Small intestine (tissue), 7 donors: Measurements from ENCODE around the gene MEIKIN. TPM values are rescaled to one million over a fixed set of nuclear protein-coding genes. Genes with fewer than 3 reads are reported as not detected.
"Not testable (repeated sequence)": the region's sequence is repeated elsewhere in the genome, so short reads cannot be mapped to it uniquely, and the experiment has no call there.

Source experiments
- DNase-seq, 2 donors: peaks; one replicate each; pipeline versions ENCODE4 v3.0.0 to v3.0.0-alpha.2; 2013
- FAIRE-seq: peaks from 2 replicates; lab custom pipeline; 2012; peaks lifted over from hg19 to GRCh38; lab: Jason Lieb, UNC
- H3K27ac ChIP-seq, 3 donors: one replicate each; pipeline ENCODE4 v1.5.1; 2013; ENCODE audit warnings: low read length in 2 of 3, mild to moderate bottlenecking in 2 of 3, control low read depth in 1 of 3, inconsistent platforms in 1 of 3, low read depth in 1 of 3, moderate library complexity in 1 of 3
- H3K27me3 ChIP-seq, 3 donors: one replicate each; pipeline ENCODE4 v1.6.1; 2013; ENCODE audit warnings: low read length in 3 of 3, inconsistent platforms in 1 of 3; ENCODE audit not compliant: control insufficient read depth in 3 of 3, insufficient read depth in 3 of 3
- H3K36me3 ChIP-seq, 3 donors: one replicate each; pipeline ENCODE4 v1.6.1; 2013; ENCODE audit warnings: low read length in 3 of 3, inconsistent platforms in 1 of 3, low read depth in 1 of 3, mild to moderate bottlenecking in 1 of 3, moderate library complexity in 1 of 3; ENCODE audit not compliant: control insufficient read depth in 3 of 3, insufficient read depth in 2 of 3
- H3K4me1 ChIP-seq, 3 donors: one replicate each; pipeline ENCODE4 v1.6.1; 2013; ENCODE audit warnings: low read length in 2 of 3, inconsistent platforms in 1 of 3, low read depth in 1 of 3, mild to moderate bottlenecking in 1 of 3, moderate library complexity in 1 of 3; ENCODE audit not compliant: control insufficient read depth in 3 of 3, insufficient read depth in 2 of 3
- H3K4me3 ChIP-seq, 3 donors: one replicate each; pipeline ENCODE4 v1.5.1; 2013; ENCODE audit warnings: low read length in 3 of 3, control low read depth in 1 of 3, inconsistent platforms in 1 of 3, low read depth in 1 of 3, mild to moderate bottlenecking in 1 of 3, moderate library complexity in 1 of 3
- H3K9me3 ChIP-seq, 2 donors: one replicate each; pipeline ENCODE4 v1.6.1; 2013; ENCODE audit warnings: low read depth in 1 of 2, low read length in 1 of 2; ENCODE audit not compliant: control insufficient read depth in 2 of 2, insufficient read depth in 1 of 2
- WGBS, 3 donors: extraction: QIAGEN DNeasy Blood & Tissue Kit; methylation state at CpG; one replicate each; pipeline ENCODE4 v1.1.7; 2013; 5-methylcytosine and 5-hydroxymethylcytosine counted together
- polyA plus RNA-seq, 4 donors: library from polyadenylated mRNA; stranded (reverse) in 3 of 4; unstranded in 1 of 4; fragments of 200-250 nt in 3 of 4; fragments of 120-200 nt in 1 of 4; gene quantifications; one replicate each; pipeline versions ENCODE4 v1.2.1 to v1.2.3, GENCODE V29; 2013
- donor health status: healthy with polysubstance abuse.
- donor health status: control.
- donor health status: control.
- donor health status: Bipolar disorder and iron deficiency.
- donor health status: healthy.

Gene MEIKIN
- polyA plus RNA-seq, 4 donors, result 3.8 TPM; not detected in 3

GRCh38 chr5:131789765-131790164 lies 155.7 kb downstream of the MEIKIN start:
- DNase-seq (no peak), FAIRE-seq (no peak)
- no peak overlapping the region for H3K27ac ChIP-seq
- H3K27me3 ChIP-seq, result no peaks in the 10 kb centered on the region
- WGBS, 3 donors, result 83 to 87% (median 83%) methylated on average over 3 of the region's 3 CpGs
- no peak overlapping the region for H3K4me3 ChIP-seq
- H3K4me1 ChIP-seq, result peaks cover 3 to 8% (median 3%) of the 10 kb centered on the region in 3 donors
- no peaks in the 10 kb centered on the region for H3K9me3 ChIP-seq
- peaks cover 0 to 7% (median 0%) of the 10 kb centered on the region in 3 donors for H3K36me3 ChIP-seq

GRCh38 chr5:131787736-131788135 lies 157.7 kb downstream of the MEIKIN start:
- 81 to 87% (median 85%) methylated on average over 4 of the region's 4 CpGs for WGBS, 3 donors
- DNase-seq (no peak), FAIRE-seq (no peak)
- Histone ChIP-seq H3K27ac (no peak overlapping the region), H3K4me3 (no peak overlapping the region), H3K36me3 (peaks cover 0 to 4% (median 0%) of the 10 kb centered on the region in 3 donors), H3K9me3 (no peaks in the 10 kb centered on the region), H3K4me1 (peaks cover 0 to 5% (median 3%) of the 10 kb centered on the region in 3 donors), H3K27me3 (no peaks in the 10 kb centered on the region)

GRCh38 chr5:131786900-131787692 lies 158.4 kb downstream of the MEIKIN start:
- H3K27me3 ChIP-seq, result no peaks in the 10 kb centered on the region
- DNase-seq, result peak in 1 of 2 donors; percentile 33
- H3K4me1 ChIP-seq, result peaks cover 0 to 5% (median 3%) of the 10 kb centered on the region in 3 donors
- H3K4me3 ChIP-seq, result no peak overlapping the region
- H3K36me3 ChIP-seq, result peaks cover 0 to 8% (median 0%) of the 10 kb centered on the region in 3 donors
- FAIRE-seq, result no peak
- whole genome bisulfite sequencing, 3 donors, result 25 to 60% (median 36%) methylated on average over 4 of the region's 4 CpGs
- no peaks in the 10 kb centered on the region for H3K9me3 ChIP-seq
- no peak overlapping the region for H3K27ac ChIP-seq

GRCh38 chr5:131786036-131786435 lies 159.4 kb downstream of the MEIKIN start:
- Histone ChIP-seq H3K27me3 (no peaks in the 10 kb centered on the region), H3K27ac (no peak overlapping the region), H3K36me3 (peaks cover 0 to 12% (median 0%) of the 10 kb centered on the region in 3 donors), H3K4me3 (no peak overlapping the region), H3K4me1 (peaks cover 0 to 5% (median 3%) of the 10 kb centered on the region in 3 donors), H3K9me3 (peaks cover 0 to 4% of the 10 kb centered on the region in 2 donors)
- 93 to 96% (median 94%) methylated on average over 1 of the region's 1 CpG for WGBS, 3 donors
- FAIRE-seq, result no peak
- DNase-seq, result no peak

- no peak overlapping the region for H3K4me3 ChIP-seq
- H3K27me3 ChIP-seq, result no peaks in the 10 kb centered on the region
- peaks cover 0 to 3% (median 3%) of the 10 kb centered on the region in 3 donors for H3K4me1 ChIP-seq
- WGBS, 3 donors, result 79 to 92% (median 84%) methylated on average over 1 of the region's 1 CpG
- H3K27ac ChIP-seq, result no peak overlapping the region
- DNase-seq (no peak), FAIRE-seq (no peak)
- peaks cover 0 to 4% of the 10 kb centered on the region in 2 donors for H3K9me3 ChIP-seq
- peaks cover 0 to 12% (median 0%) of the 10 kb centered on the region in 3 donors for H3K36me3 ChIP-seq
Observed at GRCh38 chr5:131783874-131784273, 161.6 kb downstream of the MEIKIN start.

- Histone ChIP-seq H3K4me1 (peaks cover 0 to 3% (median 3%) of the 10 kb centered on the region in 3 donors), H3K27ac (no peak overlapping the region), H3K27me3 (no peaks in the 10 kb centered on the region), H3K36me3 (peaks cover 0 to 12% (median 0%) of the 10 kb centered on the region in 3 donors), H3K4me3 (no peak overlapping the region), H3K9me3 (peaks cover 0 to 4% of the 10 kb centered on the region in 2 donors)
- DNase-seq, result no peak
- FAIRE-seq, result no peak
- WGBS, 3 donors, result 81 to 96% (median 86%) methylated on average over 1 of the region's 1 CpG
Observed at GRCh38 chr5:131783357-131783756, 162.1 kb downstream of the MEIKIN start.

- no peak overlapping the region for H3K27ac ChIP-seq
- H3K9me3 ChIP-seq, result peaks cover 0 to 4% of the 10 kb centered on the region in 2 donors
- H3K36me3 ChIP-seq, result peaks cover 0 to 11% (median 0%) of the 10 kb centered on the region in 3 donors
- peaks cover 0 to 3% (median 1%) of the 10 kb centered on the region in 3 donors for H3K4me1 ChIP-seq
- DNase-seq (no peak), FAIRE-seq (no peak)
- 96 to 98% (median 98%) methylated on average over 11 of the region's 11 CpGs for WGBS, 3 donors
- no peaks in the 10 kb centered on the region for H3K27me3 ChIP-seq
- H3K4me3 ChIP-seq, result no peak overlapping the region
Observed at GRCh38 chr5:131782717-131783116, 162.7 kb downstream of the MEIKIN start.

GRCh38 chr5:131778141-131778540 lies 167.3 kb downstream of the MEIKIN start:
- H3K27ac ChIP-seq, FAIRE-seq, H3K36me3 ChIP-seq, H3K4me1 ChIP-seq, DNase-seq, H3K27me3 ChIP-seq, H3K9me3 ChIP-seq, H3K4me3 ChIP-seq: not testable (repeated sequence)
- 100% methylated on average over 1 of the region's 1 CpG; no CpG with 5 or more reads in 1 of the 3 donors for WGBS, 3 donors
